HEK293T (cell line): ENCODE measurements around the gene LILRB2.
"Not testable (repeated sequence)": the region's sequence is repeated elsewhere in the genome, so short reads cannot be mapped to it uniquely, and the experiment has no call there.

Source experiments
- BHLHE40 ChIP-seq: fragments of 450-650 bp; IDR thresholded peaks from 2 replicates; pipeline ENCODE4 v1.6.1; 2016; ENCODE audit warnings: mild to moderate bottlenecking, moderate library complexity, borderline replicate concordance
- ELF4 ChIP-seq: fragments of 450-650 bp; IDR thresholded peaks from 2 replicates; pipeline ENCODE4 v1.6.1; 2017; ENCODE audit warnings: antibody characterized with exemption
- FOXA1 ChIP-seq: fragments of 450-650 bp; IDR thresholded peaks from 2 replicates; pipeline ENCODE4 v1.6.1; 2016; ENCODE audit warnings: mild to moderate bottlenecking
- FOXK2 ChIP-seq: fragments of 450-650 bp; IDR thresholded peaks from 2 replicates; pipeline ENCODE4 v1.6.1; 2016; ENCODE audit warnings: mild to moderate bottlenecking
- FOXM1 ChIP-seq: fragments of 450-650 bp; IDR thresholded peaks from 2 replicates; pipeline ENCODE4 v1.6.1; 2017; ENCODE audit warnings: mild to moderate bottlenecking, borderline replicate concordance
- SP1 ChIP-seq: fragments of 450-650 bp; IDR thresholded peaks from 2 replicates; pipeline ENCODE4 v1.6.1; 2017
- TARDBP ChIP-seq: fragments of 450-650 bp; IDR thresholded peaks from 2 replicates; pipeline ENCODE4 v1.6.1; 2016

- TF ChIP-seq SP1, BHLHE40, TARDBP, ELF4, FOXM1, FOXK2, FOXA1: not testable (repeated sequence)
Measured at GRCh38 chr19:54277111-54277615, 3.7 kb downstream of the LILRB2 start.
